Gastrocnemius medialis (tissue), 4 donors: ENCODE measurements around the gene CNPY4. TPM values are rescaled to one million over a fixed set of nuclear protein-coding genes. Genes with fewer than 3 reads are reported as not detected.

Experiments used
- ATAC-seq, 2 donors: fragments of 150-250 bp; one replicate each; pipeline ENCODE4 v1.9.1; 2016
- DNase-seq, 2 donors: peaks; one replicate each; pipeline ENCODE4 v3.0.0-alpha.2; 2019
- H3K27ac ChIP-seq, 4 donors: fragments of 200-600 bp; sonication (generic); 1 replicate in 1 of 4; 2 replicates in 3 of 4; pipeline ENCODE4 v1.5.1; 2016 to 2018; ENCODE audit warnings: mild to moderate bottlenecking in 2 of 4, moderate library complexity in 1 of 4
- H3K27me3 ChIP-seq, 3 donors: fragments of 200-600 bp; sonication (generic) in 2 of 3; 1 replicate in 1 of 3; 2 replicates in 2 of 3; pipeline versions ENCODE4 v1.5.1 to v1.6.0; 2016 to 2019; ENCODE audit warnings: mild to moderate bottlenecking in 1 of 3, moderate library complexity in 1 of 3
- H3K36me3 ChIP-seq, 2 donors: fragments of 200-600 bp; sonication (generic) in 1 of 2; one replicate each; pipeline ENCODE4 v1.5.1; 2017 to 2018
- H3K4me1 ChIP-seq, 2 donors: fragments of 200-600 bp; sonication (generic) in 1 of 2; one replicate each; pipeline ENCODE4 v1.5.1; 2016 to 2017; ENCODE audit warnings: mild to moderate bottlenecking in 2 of 2
- H3K4me3 ChIP-seq, 4 donors: fragments of 200-600 bp; sonication (generic) in 3 of 4; 1 replicate in 1 of 4; 2 replicates in 3 of 4; pipeline ENCODE4 v1.5.1; 2016 to 2019; ENCODE audit warnings: mild to moderate bottlenecking in 2 of 4
- H3K9me3 ChIP-seq, 3 donors: fragments of 200-600 bp; sonication (generic) in 2 of 3; 1 replicate in 1 of 3; 2 replicates in 2 of 3; pipeline ENCODE4 v1.5.1; 2016 to 2019
- POLR2A ChIP-seq, 2 donors: fragments of 450-650 bp; IDR thresholded peaks; one replicate each; pipeline ENCODE4 v1.6.1; 2017; ENCODE audit warnings: antibody characterized with exemption in 2 of 2, mild to moderate bottlenecking in 2 of 2, moderate library complexity in 2 of 2
- in situ Hi-C, 4 donors: fragments of 200-750 bp; cut with MboI; loops; one replicate each; pipeline versions ENCODE4 v1.15.0 to v1.8.0; 2017; ENCODE audit warnings: low sequenced_read_pairs in 4 of 4
- intact Hi-C: fragments of 100-400 bp; cut with DNase I; formaldehyde crosslinking; loops from one replicate; pipeline ENCODE4 v1.15.1; 2023; ENCODE audit warnings: low total_unique reads
- total RNA-seq, 4 donors: library from RNA; depleted of rRNA; stranded (reverse); fragments of >200 nt; gene quantifications; one replicate each; pipeline versions ENCODE4 v1.1.0 to v1.2.3, GENCODE V29; 2016
- TF ChIP-seq, protein P1 (sequence below), 5 experiments: fragments of 450-650 bp in 3 of 5; fragments of 200-600 bp in 2 of 5; sonication (generic) in 2 of 5; IDR thresholded peaks in 4 of 5; conservative IDR thresholded peaks in 1 of 5; 1 replicate in 4 of 5; 2 replicates in 1 of 5; pipeline ENCODE4 v1.5.1; 2016 to 2019; ENCODE audit warnings: antibody characterized with exemption in 5 of 5, mild to moderate bottlenecking in 3 of 5, moderate library complexity in 3 of 5

The CNPY4 gene
- total RNA-seq, 4 donors from 2014 or later = 2.0 to 5.0 (median 2.4) TPM

DNA sequence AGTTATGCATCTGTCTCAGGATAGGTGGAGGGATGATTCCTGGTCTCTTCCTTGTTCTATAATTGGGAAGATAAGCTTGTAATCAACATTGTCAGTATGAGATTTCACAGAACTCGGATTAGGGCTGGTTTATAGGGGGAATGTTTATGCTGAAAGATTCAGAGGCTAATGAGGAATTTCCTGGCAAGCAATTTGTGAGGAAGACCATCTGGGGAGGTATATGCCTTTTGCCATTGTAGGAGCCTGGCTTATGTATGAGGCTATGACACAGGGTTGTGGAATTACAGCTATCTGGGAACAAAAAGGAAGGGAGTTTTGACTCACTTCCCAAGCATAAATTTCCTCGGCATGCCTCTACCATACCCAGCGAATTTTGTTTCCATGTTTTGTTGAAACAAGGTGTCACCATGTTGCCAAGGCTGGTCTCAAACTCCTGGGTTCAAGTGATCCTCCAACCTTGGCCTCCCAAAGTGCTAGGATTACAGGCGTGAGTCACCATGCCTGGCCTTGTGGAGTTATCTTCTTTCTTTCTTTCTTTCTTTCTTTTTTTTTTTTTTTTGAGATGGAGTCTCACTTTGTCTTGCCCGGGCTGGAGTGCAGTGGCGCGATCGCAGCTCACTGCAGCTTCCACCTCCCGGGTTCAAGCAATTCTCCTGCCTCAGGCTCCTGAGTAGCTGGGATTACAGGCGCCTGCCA is 32.2 kb upstream of the CNPY4 start:
- in situ Hi-C loops = no loop called here
- no peak for ATAC-seq
- peaks cover 13 to 16% of the 10 kb centered on the region in 2 donors for H3K4me1 ChIP-seq

DNA sequence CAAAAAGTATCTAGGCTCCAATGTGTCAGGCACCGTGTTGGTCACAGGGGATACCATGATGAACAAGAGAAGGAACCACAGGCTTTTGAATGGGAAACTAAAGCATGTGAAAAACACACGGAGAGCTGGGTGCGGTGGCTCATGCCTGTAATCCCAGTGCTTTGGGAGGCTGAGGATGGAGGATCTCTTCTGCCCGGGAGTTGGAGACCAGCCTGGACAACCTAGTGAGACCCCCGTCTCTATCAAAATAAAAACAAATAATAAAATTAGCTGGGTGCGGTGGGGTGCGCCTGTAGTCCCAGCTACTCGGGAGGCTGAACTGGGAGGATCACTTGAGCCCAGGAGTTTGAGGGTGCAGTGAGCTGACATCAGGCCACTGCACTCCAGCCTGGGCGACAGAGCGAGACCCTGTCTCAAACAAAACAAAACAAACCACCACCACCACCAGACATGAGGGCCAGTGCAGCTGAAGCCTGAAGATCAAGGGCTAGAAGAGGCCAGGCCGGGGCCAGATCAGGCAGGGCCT is 31.3 kb upstream of the CNPY4 start:
- TF ChIP-seq, protein P1, sequence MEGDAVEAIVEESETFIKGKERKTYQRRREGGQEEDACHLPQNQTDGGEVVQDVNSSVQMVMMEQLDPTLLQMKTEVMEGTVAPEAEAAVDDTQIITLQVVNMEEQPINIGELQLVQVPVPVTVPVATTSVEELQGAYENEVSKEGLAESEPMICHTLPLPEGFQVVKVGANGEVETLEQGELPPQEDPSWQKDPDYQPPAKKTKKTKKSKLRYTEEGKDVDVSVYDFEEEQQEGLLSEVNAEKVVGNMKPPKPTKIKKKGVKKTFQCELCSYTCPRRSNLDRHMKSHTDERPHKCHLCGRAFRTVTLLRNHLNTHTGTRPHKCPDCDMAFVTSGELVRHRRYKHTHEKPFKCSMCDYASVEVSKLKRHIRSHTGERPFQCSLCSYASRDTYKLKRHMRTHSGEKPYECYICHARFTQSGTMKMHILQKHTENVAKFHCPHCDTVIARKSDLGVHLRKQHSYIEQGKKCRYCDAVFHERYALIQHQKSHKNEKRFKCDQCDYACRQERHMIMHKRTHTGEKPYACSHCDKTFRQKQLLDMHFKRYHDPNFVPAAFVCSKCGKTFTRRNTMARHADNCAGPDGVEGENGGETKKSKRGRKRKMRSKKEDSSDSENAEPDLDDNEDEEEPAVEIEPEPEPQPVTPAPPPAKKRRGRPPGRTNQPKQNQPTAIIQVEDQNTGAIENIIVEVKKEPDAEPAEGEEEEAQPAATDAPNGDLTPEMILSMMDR (IDR thresholded peaks at IDR 0.05 in 4 of 5, conservative IDR thresholded peaks at IDR 0.05 in 1 of 5) = no peak
- no peak for TF ChIP-seq POLR2A (IDR thresholded peaks at IDR 0.05)
- no peak for DNase-seq
- peaks cover 13 to 14% of the 10 kb centered on the region in 2 donors for H3K4me1 ChIP-seq
- in situ Hi-C loops (no loop called here), intact Hi-C loops (loop anchor here (1.0 to 5.0 kb wide), 2 partner anchors 13 to 39 kb away; partner anchors contain the start of genes AP4M1, MBLAC1 and MCM7)
- peaks cover 0 to 30% of the 10 kb centered on the region in 2 donors for H3K36me3 ChIP-seq
- peak overlapping the region; percentile 79 to 90 (median 88) for H3K4me3 ChIP-seq
- no peak for ATAC-seq
- H3K27me3 ChIP-seq = no peaks in the 10 kb centered on the region
- peak overlapping the region; percentile 88 to 97 (median 89) for H3K27ac ChIP-seq
- H3K9me3 ChIP-seq = no peaks in the 10 kb centered on the region

More for the DNA sequence above, 32.2 kb upstream of the CNPY4 start:
- Histone ChIP-seq H3K27ac (no peak overlapping the region), H3K4me3 (no peak overlapping the region), H3K9me3 (no peaks in the 10 kb centered on the region), H3K27me3 (no peaks in the 10 kb centered on the region), H3K36me3 (peaks cover 0 to 21% of the 10 kb centered on the region in 2 donors)
- no peak for DNase-seq
- no peak for TF ChIP-seq POLR2A (IDR thresholded peaks at IDR 0.05)
- TF ChIP-seq, protein P1 (IDR thresholded peaks at IDR 0.05 in 4 of 5, conservative IDR thresholded peaks at IDR 0.05 in 1 of 5) = no peak
- intact Hi-C loops = loop anchor here (5.0 kb wide), 1 partner anchor 40 kb away; the partner anchor contains the start of gene MBLAC1

- Histone ChIP-seq H3K4me1 (peaks cover 13 to 14% of the 10 kb centered on the region in 2 donors), H3K9me3 (no peaks in the 10 kb centered on the region), H3K4me3 (peak within 1 kb of the TSS; percentile 79 to 90 (median 88)), H3K27me3 (no peaks in the 10 kb centered on the region), H3K27ac (peak within 1 kb of the TSS; percentile 88 to 97 (median 89)), H3K36me3 (peaks cover 0 to 37% of the 10 kb centered on the region in 2 donors)
- in situ Hi-C loops = no loop called here
- intact Hi-C loops = loop anchor here (1.0 to 5.0 kb wide), 2 partner anchors 12 to 38 kb away; partner anchors contain the start of genes AP4M1, MBLAC1 and MCM7
- DNase-seq (peak; percentile 64 to 76), ATAC-seq (peak; percentile 73 to 78)
- TF ChIP-seq POLR2A (IDR thresholded peaks at IDR 0.05) = peak; percentile 83
- TF ChIP-seq, protein P1 (IDR thresholded peaks at IDR 0.05 in 4 of 5, conservative IDR thresholded peaks at IDR 0.05 in 1 of 5) = peak in 1 of 5 experiments; percentile 20
Measured at GRCh38 chr7:100088621-100089457, 30.6 kb upstream of the CNPY4 start, which contains the start of gene COPS6. COPS6 (plus strand) TSS chr7:100088969; CDS start chr7:100088991, 22 bp downstream.

DNA sequence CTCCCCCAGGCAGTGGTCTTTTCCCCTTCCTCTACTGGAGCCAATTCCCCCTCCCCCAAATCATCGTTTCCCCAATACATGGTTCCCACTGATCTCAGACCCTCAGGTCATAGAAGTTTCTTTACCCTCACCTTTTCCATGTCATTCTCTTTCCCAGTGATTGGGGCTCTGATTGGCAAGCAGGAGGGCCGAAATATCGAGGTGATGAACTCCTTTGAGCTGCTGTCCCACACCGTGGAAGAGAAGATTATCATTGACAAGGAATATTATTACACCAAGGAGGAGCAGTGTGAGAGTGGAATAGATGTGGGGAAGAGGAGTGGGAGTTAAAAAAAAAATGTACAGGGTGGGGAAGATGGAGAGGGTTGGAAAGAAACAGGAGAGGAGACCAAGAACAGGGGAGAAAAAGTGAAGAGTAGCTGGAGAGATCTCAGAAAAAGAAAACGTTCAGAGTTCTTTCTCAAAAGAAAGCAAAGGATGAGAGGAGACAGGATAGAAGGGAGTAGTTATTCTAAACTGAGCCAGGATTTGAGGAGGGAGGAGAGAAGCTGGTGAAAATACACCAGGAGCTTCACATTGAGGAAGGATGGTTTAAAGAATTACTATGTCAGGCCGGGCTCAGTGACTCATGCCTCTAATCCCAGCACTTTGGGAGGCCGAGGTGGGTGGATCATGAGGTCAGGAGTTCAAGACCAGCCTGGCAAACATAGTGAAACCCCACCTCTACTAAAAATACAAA is 29.8 kb upstream of the CNPY4 start:
- ATAC-seq (no peak), DNase-seq (no peak)
- Histone ChIP-seq H3K27ac (peak overlapping the region; percentile 88 to 97 (median 89)), H3K27me3 (no peaks in the 10 kb centered on the region), H3K36me3 (peaks cover 0 to 45% of the 10 kb centered on the region in 2 donors), H3K4me1 (peaks cover 13 to 14% of the 10 kb centered on the region in 2 donors), H3K9me3 (no peaks in the 10 kb centered on the region), H3K4me3 (peak overlapping the region; percentile 79 to 90 (median 88))
- intact Hi-C loops (loop anchor here (5.0 kb wide), 1 partner anchor 38 kb away; the partner anchor contains the start of gene MBLAC1), in situ Hi-C loops (no loop called here)
- TF ChIP-seq, protein P1 (IDR thresholded peaks at IDR 0.05 in 4 of 5, conservative IDR thresholded peaks at IDR 0.05 in 1 of 5) = no peak
- TF ChIP-seq POLR2A (IDR thresholded peaks at IDR 0.05) = no peak
